GM23338 (cell line): ENCODE measurements around the gene CENPL.

Source experiments
- ZNF114 ChIP-seq: fragments of 250-450 bp; sonication (Bioruptor Pico); IDR thresholded peaks from 2 replicates; pipeline ENCODE4 v1.5.0; 2020; ENCODE audit warnings: mild to moderate bottlenecking, moderate library complexity
- TF ChIP-seq, protein P1 (sequence below), 2 experiments: fragments of 200-600 bp in 1 of 2; sonication (generic) in 1 of 2; conservative IDR thresholded peaks; 2 replicates each; pipeline versions ENCODE4 v1.5.1 to v1.6.1; 2016 to 2017; ENCODE audit warnings: antibody characterized with exemption in 2 of 2, low read depth in 2 of 2, mild to moderate bottlenecking in 2 of 2, moderate library complexity in 1 of 2

DNA sequence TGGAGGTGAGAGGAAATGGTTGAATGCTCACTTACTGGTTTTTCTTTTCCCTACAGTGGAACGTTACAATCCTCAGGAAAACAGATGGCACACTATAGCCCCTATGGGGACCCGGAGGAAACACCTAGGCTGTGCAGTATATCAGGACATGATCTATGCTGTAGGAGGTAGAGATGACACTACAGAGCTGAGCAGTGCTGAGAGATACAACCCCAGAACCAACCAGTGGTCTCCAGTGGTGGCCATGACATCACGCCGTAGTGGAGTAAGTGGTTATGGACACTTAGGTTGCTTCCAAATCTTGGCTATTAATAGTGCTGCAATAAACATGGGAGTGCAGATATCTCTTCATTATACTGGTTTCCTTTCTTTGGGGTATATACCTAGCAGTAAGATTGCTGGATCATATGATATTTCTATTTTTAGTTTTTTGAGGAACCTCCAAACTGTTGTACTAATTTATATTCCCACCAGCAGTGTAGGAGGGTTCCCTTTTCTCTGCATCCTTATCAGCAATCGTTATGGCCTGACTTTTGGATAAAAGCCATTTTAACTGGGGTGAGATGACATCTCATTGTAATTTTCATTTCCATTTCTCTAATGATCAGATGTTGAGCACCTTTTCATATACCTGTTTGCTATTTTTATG, 49.0 kb downstream of the CENPL start:
- TF ChIP-seq, protein P1, sequence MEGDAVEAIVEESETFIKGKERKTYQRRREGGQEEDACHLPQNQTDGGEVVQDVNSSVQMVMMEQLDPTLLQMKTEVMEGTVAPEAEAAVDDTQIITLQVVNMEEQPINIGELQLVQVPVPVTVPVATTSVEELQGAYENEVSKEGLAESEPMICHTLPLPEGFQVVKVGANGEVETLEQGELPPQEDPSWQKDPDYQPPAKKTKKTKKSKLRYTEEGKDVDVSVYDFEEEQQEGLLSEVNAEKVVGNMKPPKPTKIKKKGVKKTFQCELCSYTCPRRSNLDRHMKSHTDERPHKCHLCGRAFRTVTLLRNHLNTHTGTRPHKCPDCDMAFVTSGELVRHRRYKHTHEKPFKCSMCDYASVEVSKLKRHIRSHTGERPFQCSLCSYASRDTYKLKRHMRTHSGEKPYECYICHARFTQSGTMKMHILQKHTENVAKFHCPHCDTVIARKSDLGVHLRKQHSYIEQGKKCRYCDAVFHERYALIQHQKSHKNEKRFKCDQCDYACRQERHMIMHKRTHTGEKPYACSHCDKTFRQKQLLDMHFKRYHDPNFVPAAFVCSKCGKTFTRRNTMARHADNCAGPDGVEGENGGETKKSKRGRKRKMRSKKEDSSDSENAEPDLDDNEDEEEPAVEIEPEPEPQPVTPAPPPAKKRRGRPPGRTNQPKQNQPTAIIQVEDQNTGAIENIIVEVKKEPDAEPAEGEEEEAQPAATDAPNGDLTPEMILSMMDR (conservative IDR thresholded peaks at IDR 0.05; ENCODE audit: low read depth in 2 of 2) = no peak
- no peak for TF ChIP-seq ZNF114
